Measurements from ENCODE around the gene PRKCB. TPM values are rescaled to one million over a fixed set of nuclear protein-coding genes. Genes with fewer than 3 reads are reported as not detected.

PRKCB gene
- total and polyA plus RNA-seq, 2 of the 8 experiments (the other 6 are each of a cell fraction or from before 2014, with no cell fraction given) = 7.1 to 12.1 TPM

DNA sequence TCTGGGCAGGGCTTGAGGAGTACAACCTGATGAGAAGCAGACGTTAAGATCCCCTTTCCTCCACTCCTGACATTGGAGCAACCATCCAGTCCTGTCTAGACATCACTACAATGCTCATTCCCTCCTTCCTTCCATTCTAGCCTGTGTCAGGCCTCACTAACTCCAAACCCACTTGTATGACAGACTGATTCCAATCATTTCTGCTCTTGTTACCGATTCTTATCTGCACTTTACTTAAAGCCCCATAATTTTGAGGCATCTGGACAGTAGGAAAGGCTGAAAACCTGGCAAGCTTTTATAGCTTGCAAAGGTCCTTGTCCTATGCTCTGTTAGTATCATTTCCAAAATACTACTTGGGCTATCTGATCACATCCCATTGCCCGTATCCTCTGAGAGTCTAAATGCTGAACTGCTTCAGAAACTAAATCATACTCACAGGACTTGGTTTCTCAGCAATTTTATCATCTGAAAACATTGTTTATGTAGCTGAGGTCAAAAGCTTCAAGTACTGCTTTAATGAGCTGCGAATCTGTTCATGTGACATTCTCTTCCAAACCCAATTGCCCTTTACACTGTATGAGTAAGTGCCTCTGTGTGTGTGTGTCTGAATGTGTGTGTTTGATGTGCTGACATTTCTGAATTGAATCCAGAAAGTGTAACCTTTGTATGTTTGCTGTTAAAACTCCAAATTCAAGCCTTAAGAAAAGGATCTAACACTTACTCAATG is 363.2 kb downstream of the PRKCB start:
- Histone ChIP-seq H3K14ac (ENCODE audit: insufficient read length) (no peak overlapping the region), H3K56ac (replicated peaks; ENCODE audit: insufficient read length, low read depth, low read length) (no peak overlapping the region), H3K27me3 (replicated peaks in 1 of 4; ENCODE audit: control insufficient read depth in 3 of 4, extremely low read depth in 1 of 4, insufficient read depth in 3 of 4, low read length in 3 of 4) (no peaks in the 10 kb centered on the region), H3K23me2 (ENCODE audit: low read depth, low read length) (no peaks in the 10 kb centered on the region), H4K20me1 (replicated peaks in 1 of 2; ENCODE audit: control insufficient read depth in 1 of 2, insufficient read depth in 2 of 2, low read length in 2 of 2) (no peaks in the 10 kb centered on the region), H3K27ac (ENCODE audit: low read depth, low read length) (no peak overlapping the region), H3K23ac (ENCODE audit: insufficient read length) (no peak overlapping the region), H2BK5ac (ENCODE audit: low read depth, low read length) (no peak overlapping the region), H3K4me3 (ENCODE audit: extremely low read depth in 1 of 4, insufficient read depth in 2 of 4, low read depth in 3 of 4, low read length in 4 of 4) (no peak overlapping the region), H3K9me3 (ENCODE audit: insufficient read depth in 2 of 2, low read depth in 1 of 2, low read length in 1 of 2) (no peaks in the 10 kb centered on the region), H3K9ac (replicated peaks in 1 of 4; ENCODE audit: extremely low read depth in 1 of 4, low read depth in 3 of 4, low read length in 3 of 4) (no peak overlapping the region), H4K5ac (ENCODE audit: insufficient read length, low read depth, low read length) (no peak overlapping the region), H4K91ac (replicated peaks; ENCODE audit: insufficient read length, low read length) (no peak overlapping the region), H2BK12ac (ENCODE audit: low read depth, low read length) (no peak overlapping the region; the same call in 1 of the 2 replicates), H3K36me3 (ENCODE audit: control insufficient read depth in 2 of 4, insufficient read depth in 4 of 4, low read length in 3 of 4) (no peaks in the 10 kb centered on the region), H3K79me1 (ENCODE audit: low read depth, low read length) (no peaks in the 10 kb centered on the region), H2BK120ac (replicated peaks; ENCODE audit: low read depth, low read length) (no peak overlapping the region), H3K18ac (ENCODE audit: extremely low read depth, low read length) (no peak overlapping the region), H2AK5ac (ENCODE audit: low read depth, low read length) (no peak overlapping the region), H2BK20ac (ENCODE audit: low read length) (no peak overlapping the region), H3K4me1 (replicated peaks in 1 of 4; ENCODE audit: control insufficient read depth in 3 of 4, insufficient read depth in 4 of 4, low read length in 3 of 4) (peaks cover 0 to 3% (median 0%) of the 10 kb centered on the region in 4 experiments; a peak in 1 of 7 replicates), H4K8ac (ENCODE audit: extremely low read depth, insufficient read depth, low read length) (no peak overlapping the region), H3K79me2 (ENCODE audit: control insufficient read depth in 1 of 2, insufficient read depth in 2 of 2, low read length in 2 of 2) (no peaks in the 10 kb centered on the region), H3K4ac (replicated peaks; ENCODE audit: insufficient read length, low read depth, low read length) (no peak overlapping the region), H3K4me2 (ENCODE audit: insufficient read depth in 1 of 2, low read depth in 2 of 2, low read length in 2 of 2) (no peak overlapping the region), H2BK15ac (ENCODE audit: low read length) (no peak overlapping the region), H2AFZ (ENCODE audit: low read length) (no peak overlapping the region)
- POLR2A ChIA-PET (ENCODE audit: partially characterized antibody) = interaction anchor here (0.6 kb wide), 1 partner anchor 45 kb away, joined by 3 read pairs; no protein-coding TSS in a partner anchor
- CTCF ChIA-PET (ENCODE audit: partially characterized antibody) = no interaction called here
- TF ChIP-seq SUZ12 (IDR thresholded peaks at IDR 0.05; ENCODE audit: low read length) (no peak), SIN3A (conservative IDR thresholded peaks at IDR 0.05 in 1 of 2, IDR thresholded peaks at IDR 0.05 in 1 of 2; ENCODE audit: low read depth in 1 of 2, low read length in 2 of 2) (no peak), SP4 (IDR thresholded peaks at IDR 0.05; ENCODE audit: low read length) (no peak), RBBP5 (IDR thresholded peaks at IDR 0.05; ENCODE audit: borderline replicate concordance, low read depth, low read length) (no peak), TAF1 (IDR thresholded peaks at IDR 0.05; ENCODE audit: low read depth, low read length) (no peak), SIRT6 (IDR thresholded peaks at IDR 0.05; ENCODE audit: low read length) (no peak), GTF2F1 (IDR thresholded peaks at IDR 0.05; ENCODE audit: borderline replicate concordance, low read depth, low read length) (no peak), CBX5 (IDR thresholded peaks at IDR 0.05; ENCODE audit: low read depth, low read length) (no peak), BACH1 (IDR thresholded peaks at IDR 0.05; ENCODE audit: low read length) (no peak), ZNF274 (IDR thresholded peaks at IDR 0.05; ENCODE audit: borderline replicate concordance, extremely low read depth, low read length) (no peak), CHD2 (IDR thresholded peaks at IDR 0.05; ENCODE audit: low read length) (no peak)
- 88% methylated on average over 4 of the region's 4 CpGs; no CpG with 5 or more reads in 1 of the 2 experiments for WGBS, 2 experiments (ENCODE audit: extremely low coverage in 1 of 2, insufficient coverage in 1 of 2, insufficient read length in 1 of 2, insufficient replicate concordance in 2 of 2, low coverage in 1 of 2, low lambda C conversion rate in 2 of 2, missing lambda C conversion rate in 1 of 2)
- DNase-seq (ENCODE audit: low read depth in 1 of 2, low spot score in 2 of 2) = no peak
- no peak for FAIRE-seq
